GM21737 (cell line): ENCODE results near the gene DR1.
A peak's percentile ranks its signal among the peaks of the same experiment; 100 is the strongest.
"Not testable (repeated sequence)": the region's sequence is repeated elsewhere in the genome, so short reads cannot be mapped to it uniquely, and the experiment has no call there.

Experiments
- ATAC-seq: cut with Tn5 transposase; IDR thresholded peaks from one replicate; pipeline ENCODE4 v1.9.1; 2021; ENCODE audit warnings: mild to moderate bottlenecking, moderate library complexity; ENCODE audit not compliant: unreplicated experiment

Gene DR1

DNA sequence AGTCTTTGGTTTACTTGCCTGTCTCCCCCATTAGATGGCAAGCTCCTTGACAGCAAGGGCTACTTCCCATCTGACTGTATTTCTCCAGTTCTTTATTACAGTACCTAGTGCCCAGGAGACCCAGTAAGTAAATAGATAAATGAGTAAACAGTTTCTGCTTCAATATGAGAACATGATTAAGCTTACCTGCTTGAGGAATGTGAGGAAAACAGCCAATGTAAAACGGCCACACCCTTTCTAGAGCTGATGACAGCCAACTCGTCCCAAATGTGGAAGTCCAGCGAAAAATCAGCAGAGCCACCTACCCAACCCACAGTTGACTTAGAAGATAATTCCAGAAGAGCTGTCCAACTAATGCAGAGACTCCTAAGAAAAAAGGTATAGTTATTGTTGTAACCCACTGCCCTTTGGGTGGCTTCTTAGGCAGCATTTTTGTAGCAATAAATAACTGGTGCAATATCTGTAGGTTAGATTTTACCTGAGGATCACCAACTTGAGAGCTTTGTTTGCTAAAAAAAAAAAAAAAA lies 6.5 kb upstream of the DR1 start:
- ATAC-seq: no peak

DNA sequence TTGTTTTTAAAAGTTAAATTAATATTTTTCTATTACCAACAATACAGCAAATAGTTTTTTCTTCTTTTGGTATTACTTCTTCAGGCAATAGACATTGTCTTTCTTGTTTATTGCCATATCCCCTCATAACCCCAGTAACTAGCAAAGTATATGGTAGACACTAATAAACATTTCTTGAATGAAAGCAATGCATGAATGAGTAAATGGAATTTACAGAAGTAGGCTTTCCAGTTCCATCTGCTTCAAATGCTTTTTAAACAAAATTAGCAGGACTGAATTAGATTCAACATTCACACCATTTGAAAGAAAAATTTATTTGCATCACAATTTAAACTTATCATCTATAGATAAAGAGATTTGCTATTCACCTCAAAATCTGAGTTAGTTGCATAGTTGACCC lies 5.6 kb upstream of the DR1 start:
- no peak for ATAC-seq

DNA sequence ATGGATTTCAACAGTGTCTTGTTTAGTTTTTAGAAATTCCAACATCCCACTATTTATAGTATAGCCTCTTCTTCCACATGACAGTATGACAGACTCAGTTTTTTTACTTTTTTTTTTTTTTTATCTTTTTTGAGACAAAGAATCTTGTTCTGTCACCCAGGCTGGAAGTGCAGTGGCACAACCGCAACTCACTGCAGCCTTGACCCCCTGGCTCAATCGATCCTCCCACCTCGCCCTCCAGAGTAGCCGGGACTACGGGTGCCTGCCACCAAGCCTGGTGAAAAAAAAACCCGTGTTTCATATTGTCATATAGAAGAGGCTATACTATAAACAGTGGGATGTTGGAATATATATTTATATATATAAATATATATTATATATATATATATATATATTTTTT lies 1.2 kb upstream of the DR1 start:
- ATAC-seq: no peak

DNA sequence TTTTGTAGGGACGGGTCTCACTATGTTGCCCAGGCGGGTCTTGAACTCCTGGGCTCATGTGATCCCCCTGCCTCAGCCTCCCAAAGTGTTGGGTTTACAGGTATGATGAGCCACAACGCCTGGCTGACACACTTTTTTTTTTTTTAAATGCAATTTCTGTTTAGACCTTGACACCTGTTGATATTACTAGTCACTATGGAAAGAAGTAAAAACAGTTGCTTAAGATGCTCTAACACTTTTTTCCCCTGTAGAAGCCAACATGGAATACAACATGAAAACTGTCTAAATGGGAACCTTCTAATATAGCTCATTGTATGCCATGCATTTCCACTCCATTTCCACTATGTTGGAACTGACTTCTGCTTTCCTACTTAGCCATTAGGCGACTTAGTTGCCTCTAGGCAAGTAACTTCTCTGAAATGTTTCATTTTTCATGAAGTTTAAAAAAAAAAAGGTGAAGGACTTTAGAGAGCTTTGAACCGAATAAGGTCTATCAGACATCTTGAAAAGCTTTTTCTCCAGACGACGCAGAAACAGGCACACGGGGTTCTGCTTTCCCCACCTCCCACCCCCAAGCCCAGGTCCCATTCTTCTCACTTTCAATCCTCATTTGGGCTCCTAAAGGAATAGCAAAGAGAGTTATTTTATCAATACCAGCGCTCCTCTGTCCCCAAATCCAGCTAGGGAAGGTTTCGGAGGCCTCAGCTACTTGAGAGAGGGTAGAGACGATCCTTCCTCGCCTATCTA lies 648 bp upstream of the DR1 start:
- no peak for ATAC-seq

DNA sequence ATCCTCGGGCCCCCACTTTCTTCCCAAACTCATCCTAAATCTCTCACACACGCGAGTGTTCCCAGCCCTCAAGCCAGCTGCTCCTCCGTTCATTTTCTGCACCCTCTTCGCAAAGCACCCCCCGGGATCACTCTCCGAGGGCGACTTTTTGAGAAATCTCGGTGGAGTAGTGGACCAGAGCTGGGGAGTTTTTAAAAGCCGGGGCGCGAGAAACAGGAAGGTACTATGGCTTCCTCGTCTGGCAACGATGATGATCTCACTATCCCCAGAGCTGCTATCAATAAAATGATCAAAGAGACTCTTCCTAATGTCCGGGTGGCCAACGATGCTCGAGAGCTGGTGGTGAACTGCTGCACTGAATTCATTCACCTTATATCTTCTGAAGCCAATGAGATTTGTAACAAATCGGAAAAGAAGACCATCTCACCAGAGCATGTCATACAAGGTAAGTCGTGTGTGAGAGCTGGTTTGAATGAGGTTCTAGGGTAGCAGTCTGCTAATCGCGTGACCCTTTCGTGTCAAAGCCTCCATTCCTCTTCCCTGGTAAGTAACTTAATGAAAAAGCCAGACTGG lies 800 bp downstream of the DR1 start:
- ATAC-seq: peak; percentile 19

DNA sequence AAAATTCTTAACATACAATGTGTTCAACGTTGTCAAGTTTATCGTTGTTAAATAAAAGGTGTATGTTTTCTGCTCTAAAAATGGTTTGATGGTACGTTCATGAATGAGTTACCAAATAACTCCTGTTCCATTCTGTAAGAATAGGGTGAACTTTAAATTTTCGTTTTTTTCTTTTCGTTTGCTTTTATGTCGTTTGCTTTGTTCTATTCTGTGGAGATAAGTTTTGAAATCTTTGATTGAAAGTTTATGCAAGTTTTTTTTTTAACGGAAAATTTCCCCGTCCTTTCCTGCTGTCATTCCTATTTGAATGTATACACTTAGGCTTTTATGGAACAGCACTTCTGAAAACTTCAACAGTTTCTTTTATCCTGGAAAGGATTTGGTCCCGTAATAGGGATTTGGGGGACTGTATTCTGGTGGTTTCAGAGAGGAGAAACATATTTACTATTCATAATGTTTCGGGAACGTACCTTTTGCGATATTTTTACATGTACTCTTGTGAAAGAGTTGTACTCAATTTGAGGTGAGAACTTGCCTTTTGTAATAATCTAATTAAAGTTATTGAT lies 1.7 kb downstream of the DR1 start:
- ATAC-seq: no peak

DNA sequence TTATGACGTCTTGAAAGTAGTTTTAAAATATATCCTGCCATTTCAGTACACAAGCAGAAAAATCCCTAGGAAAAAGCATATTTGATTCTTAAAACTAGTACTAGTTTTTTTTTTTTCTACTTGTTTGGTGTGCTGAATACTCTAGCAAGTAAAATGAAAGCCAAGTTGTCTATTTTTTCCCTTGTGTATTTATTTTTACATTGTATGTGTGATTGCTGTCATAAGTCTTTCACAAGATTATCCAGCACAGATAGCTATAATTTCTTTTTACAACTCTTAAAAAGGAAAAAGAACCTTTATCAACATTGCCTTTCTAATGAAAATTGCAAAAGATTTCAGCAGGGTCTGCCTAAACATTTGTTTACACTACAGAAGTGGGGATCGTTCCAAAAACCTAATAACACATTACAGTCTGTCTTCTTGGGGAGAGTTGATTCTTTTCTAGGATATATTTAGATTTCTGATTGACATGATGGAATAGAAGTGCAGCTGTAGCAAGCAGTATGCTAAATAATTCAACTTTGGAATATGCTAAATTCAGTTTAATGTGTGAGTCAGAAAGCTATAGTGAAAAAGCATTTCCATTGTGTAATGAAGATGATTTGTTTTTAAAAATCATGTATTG lies 2.5 kb downstream of the DR1 start:
- ATAC-seq: no peak

DNA sequence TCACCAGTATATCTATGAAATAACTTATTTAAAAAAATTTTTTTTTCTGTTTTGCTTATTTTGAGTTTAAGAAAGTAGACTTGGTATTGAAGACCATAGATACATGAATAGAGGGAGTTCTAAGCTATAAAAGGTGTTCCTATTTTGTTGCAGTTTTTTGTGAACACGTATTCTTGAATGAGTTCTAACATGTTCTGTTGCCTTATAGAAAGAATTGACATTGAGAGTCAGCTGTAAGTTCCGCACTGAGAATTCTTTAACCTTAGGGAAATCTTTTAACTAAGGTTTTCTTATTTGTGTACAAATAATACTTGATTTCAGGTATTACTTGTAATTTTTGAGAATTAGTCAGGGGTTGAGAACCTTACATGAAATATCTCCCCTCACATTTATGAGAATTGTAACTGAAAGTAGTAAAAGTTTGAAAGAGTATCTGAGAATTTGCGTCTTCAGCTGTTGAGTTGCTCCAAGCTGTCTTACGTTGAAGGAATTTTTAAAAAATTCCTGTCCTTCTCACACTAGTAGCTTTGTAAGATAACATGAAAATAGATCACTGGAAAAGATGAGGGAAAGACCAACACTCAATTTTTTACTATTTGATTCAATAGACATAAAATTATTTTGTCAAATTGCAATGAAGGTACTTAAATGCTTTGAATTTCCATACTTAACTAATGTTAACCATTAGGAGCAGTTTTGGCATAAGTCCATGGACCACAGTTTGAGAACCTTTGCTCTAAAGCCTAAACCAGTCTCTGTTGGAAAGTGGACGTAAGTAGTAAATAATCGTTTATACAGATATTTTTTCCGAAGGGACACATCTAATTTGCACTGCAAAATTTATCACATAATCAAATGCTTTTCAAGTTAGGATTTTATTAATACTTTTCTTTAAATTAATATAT lies 3.8 kb downstream of the DR1 start:
- ATAC-seq: no peak

DNA sequence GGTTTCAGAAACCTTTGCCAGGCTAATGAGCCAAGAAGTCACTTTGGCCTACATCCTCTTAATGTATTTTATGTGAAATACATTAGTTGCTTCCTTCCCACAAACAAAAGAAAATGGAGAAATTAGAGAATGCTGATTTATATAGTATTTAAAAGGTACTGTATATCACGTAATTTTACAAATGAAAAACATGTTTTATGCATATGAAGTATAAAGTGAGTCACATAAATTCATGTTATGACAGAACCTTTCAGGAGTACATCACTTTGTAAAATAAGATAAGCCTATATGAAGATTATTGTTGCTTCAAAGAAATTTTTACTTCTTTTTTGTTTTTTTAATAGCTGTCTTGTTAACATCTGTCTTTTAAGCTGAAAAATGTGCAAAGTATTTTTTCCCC lies 4.6 kb downstream of the DR1 start:
- ATAC-seq: no peak

DNA sequence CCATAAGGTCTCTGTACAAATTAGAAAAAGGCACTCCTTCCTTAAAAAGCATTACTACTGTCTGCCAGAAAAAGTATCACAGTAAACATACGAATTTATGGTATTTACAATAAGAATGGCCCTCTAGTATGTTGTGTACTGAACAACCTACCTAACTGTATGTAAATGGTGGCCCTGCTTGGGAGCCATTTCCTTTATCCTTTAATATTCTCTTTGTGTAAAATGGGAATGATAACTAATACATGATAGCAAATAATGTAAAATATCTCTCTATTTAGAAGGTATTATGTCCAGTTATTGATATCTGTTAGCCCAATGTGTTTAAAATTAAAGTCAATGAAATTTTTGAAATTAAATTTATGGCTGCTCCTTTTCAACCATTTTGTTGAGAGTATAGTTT lies 5.2 kb downstream of the DR1 start:
- ATAC-seq: no peak

DNA sequence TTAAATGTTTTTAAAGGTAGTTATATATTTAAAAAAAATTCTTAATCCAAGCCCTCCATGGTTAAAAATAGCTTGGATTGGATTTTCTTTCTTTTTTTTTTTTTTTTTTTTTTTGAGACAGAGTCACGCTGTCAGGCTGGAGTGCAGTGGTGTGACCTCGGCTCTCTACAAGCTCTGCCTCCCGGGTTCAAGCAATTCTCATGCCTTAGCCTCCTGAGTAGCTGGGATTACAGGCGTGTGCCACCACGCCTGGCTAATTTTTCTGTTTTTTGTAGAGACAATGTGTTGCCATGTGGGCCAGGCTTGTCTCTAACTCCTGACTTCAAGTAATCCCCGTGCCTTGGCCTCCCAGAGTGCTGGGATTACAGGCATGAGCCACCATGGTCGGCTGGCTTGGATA lies 5.6 kb downstream of the DR1 start:
- not testable (repeated sequence) for ATAC-seq

DNA sequence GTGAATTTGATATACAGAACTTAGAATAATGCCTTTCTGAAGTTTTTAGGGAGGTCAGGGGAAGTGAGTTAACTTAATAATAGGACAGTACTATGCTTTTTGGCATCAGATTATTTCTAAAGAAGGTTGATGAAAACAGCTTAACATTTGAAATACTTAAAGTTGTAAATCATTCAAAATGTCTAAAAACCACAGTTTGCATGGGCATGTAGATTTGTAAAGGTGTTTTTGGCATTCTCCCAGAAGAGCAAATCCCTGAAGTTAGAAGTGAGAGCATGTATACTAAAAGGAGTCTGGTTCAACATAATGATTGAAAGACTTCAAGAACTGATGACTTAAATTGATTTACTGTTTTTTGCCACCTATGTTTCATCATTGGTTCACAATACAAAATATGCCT lies 6.7 kb downstream of the DR1 start:
- no peak for ATAC-seq

DNA sequence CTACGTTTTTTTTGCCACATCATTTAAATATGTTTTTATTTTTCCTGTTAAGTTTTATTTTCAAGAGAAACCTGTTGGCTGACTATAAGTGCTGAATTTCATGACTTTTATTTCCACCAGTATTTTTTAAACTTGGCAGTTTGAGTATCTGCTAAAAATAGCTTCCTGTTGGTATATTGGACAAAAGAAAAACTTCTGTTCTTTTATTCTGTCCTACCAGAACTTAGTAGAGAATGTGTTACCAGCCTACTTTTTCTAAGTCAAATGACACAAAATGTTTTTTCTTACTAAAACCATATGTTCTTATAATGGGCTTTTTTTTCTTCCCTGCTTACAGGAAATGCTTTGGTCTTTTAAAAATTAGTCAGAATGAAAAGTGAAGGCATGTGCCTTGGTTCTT lies 7.6 kb downstream of the DR1 start:
- no peak for ATAC-seq

DNA sequence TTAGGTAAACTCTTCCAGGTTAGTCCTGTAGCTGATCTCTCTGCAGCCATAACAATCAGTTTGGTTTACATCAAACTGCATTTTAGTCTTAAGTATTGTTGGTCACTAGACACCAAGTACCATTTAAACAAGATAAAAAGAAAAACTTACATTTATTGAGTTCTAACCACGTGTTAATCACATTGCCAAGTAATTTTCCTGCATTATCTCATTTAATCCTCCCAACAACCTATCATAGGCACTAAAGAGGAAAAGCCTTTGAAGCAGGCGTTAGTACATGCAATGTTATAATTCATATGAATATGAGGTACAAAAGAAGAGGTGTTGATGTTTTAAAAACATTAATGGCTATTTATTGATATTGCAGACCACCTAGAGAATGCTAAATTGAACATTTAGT lies 9.0 kb downstream of the DR1 start:
- ATAC-seq: no peak

DNA sequence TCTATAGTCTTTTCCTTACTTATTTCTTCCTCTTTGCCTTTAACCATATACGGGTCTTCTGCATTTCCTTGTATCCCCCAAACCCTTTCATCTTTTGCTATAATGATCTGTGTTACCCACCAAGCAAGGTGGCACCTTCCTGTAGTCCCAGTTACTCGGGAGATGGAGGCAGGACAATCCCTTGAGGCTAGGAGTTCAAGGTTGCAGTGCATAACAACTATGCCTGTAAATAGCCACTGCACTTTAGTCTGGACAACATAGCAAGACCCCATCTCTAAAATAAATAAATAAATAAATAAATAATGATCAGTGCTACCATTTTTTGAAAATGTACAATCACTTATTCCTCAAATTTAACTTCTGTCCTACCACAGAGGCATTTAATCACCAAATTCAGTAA lies 11.5 kb downstream of the DR1 start:
- no peak for ATAC-seq

DNA sequence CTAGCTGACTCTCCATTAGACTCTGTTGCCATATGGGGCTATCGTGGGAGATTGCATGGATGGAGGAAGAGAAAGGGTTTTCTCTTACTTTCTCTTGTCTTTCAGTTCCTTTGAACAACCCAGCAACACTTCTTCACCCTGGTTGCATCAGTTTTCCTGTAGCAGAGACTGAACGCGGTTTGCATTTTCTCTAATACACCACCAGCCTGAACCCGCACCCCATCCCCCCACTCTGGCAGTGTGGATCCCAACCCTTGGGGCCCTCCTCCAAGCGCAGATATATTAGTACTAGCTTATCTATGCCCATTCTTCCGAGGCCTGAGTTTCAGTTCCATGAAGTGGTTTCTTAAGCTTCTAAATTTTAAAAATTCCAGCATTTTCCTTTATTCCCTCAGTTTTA lies 12.6 kb downstream of the DR1 start:
- ATAC-seq: no peak

DNA sequence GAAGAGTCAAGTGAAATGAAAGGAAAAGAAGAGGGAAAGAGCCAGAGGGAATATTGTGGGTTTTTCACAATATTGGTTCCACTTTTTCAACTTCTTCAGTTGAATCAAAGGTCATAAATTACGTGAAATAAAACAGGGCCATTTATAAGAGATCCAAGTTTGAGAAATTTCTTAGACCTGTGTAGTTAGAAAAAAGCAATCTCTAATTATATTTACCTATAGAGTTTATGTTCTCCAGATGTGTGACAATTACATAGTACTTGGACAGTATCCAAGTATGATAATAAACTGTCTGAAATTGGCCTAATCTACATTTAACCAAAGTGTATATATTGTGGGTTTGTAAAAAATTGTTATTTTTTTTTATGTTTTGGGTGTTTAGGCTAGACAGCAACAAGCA lies 14.4 kb downstream of the DR1 start:
- ATAC-seq: no peak

DNA sequence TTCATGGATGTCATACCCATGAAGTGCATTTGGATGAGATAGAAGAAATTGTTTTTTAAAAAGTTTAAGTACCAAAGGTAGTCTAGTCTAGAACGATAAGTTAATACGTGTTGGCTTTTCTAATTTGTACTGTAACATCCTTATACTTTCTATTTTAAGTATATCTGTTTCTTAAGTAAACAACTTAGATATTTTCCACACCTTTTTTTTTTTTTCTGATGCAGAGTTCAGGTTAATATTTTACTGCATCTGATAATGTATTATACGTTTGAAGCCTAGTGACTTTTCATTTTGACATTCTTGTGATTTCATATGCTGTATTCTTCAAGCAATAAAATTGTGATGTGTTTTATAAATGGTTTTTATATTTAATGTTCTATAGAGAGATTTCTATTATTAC lies 16.5 kb downstream of the DR1 start:
- no peak for ATAC-seq

DNA sequence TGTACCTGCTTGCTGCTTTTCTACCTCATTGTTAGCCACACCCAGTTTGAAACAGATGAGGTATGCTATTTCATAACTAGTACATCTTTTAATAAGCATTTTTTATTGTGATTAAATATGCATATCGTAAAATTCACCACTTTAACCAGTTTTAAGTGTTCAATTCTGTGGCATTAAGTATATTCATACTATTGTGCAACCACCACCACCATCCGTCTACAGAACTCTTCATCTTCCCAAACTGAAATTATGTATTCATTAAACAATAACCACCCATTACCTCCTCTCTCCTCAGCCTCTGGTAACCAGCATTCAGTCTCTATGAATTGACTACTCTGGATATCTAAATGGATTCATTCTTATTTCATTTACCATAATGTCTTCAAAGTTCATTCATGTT lies 20.1 kb downstream of the DR1 start:
- ATAC-seq: no peak

DNA sequence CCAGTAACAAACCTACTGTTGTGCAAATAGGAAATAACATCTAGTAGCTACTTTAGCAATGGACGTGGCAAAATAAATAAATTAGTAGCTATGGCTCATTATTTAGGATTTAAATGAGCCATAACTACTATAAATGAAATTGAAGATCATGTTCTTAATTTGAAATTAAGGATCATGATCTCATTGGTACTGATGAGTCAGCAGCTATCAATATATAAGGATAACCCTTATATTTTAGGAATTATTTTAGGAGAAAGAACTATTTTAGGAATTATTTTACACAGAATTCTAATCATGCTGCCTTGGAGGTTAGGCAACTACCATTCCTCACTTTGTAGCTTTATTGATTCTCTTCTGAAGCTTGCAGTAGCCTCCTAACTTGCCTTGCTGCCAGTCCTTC lies 24.0 kb downstream of the DR1 start:
- no peak for ATAC-seq
